ENCODE measurements around the gene JMJD7.

The JMJD7 gene

GRCh38 chr15:41858756-41859155, 30.9 kb downstream of the JMJD7 start:
- in situ Hi-C loops (cut with MboI; ENCODE audit: low sequenced_read_pairs), result no loop called here

DNA sequence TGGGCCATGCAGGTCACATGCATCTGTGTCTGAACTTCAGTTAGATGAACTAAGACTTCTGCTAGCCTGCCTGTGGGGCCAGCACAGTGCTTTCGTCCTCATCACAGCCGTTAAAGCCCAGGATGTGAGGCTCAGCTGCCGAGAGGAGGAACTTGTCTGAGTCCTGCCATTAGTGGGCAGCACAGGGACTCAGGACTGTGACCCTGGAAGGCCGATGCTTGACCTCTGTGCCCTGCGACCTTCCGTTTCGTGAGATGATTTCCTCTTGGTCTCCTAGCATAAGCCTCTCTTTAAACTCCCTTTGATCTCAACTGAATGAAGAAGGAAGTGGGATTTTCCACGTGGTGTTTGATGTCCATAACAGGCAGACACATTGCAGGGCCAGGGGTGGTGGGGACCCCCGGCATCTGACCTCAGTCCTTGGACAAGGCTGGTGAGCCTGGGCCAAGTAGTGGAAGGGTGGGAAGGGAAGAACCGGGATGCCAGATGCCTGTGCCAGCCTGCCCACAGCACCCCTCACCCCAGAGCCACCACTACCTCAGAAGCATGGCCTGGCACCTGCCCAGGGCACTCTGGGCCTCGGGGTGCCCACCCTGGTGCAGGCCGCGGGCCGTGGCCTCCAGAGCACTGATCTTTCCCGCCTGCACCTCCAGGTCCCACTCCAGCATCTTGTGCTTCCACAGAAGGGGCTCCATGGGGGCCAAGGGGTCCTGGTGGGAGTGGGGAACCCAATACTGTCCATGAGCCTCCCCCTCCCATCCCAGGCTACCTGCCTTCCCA, 32.3 kb downstream of the JMJD7 start:
- in situ Hi-C loops (cut with MboI; ENCODE audit: low sequenced_read_pairs), result no loop called here

- in situ Hi-C loops (cut with MboI; ENCODE audit: low sequenced_read_pairs), result no loop called here
Observed at GRCh38 chr15:41861736-41862356, 34.0 kb downstream of the JMJD7 start.

GRCh38 chr15:41862515-41863116, 34.7 kb downstream of the JMJD7 start:
- in situ Hi-C loops (cut with MboI; ENCODE audit: low sequenced_read_pairs), result no loop called here

DNA sequence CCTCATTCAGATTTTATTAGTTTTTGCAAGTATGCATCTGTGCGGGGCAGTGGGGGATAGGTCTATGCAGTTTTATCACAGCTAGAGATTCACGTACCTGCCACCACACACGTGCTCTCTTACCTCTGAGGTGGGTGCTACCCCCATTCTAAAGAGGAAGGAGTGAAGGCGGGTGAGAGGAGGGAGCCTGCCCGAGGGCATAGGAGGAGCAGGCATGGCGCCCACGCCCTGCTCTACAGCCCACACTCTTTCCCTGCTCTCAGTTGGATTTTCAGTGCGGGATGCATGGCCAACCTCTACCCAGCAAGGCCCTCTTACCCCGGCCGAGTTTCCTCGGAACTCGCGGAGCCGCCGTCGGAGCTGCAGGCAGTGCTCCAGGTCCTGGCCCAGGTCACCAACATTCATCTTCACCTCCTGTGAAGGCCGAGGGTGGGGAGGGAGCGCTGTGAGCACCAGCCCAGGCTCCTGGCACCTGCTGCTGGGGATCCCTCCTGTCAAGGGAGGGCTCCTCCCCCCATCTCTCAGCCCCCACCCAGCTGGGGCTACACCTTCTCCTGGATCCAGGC, 37.7 kb downstream of the JMJD7 start:
- in situ Hi-C loops (cut with MboI; ENCODE audit: low sequenced_read_pairs), result no loop called here

- in situ Hi-C loops (cut with MboI; ENCODE audit: low sequenced_read_pairs), result no loop called here
Observed at GRCh38 chr15:41866263-41866703, 38.4 kb downstream of the JMJD7 start.

- in situ Hi-C loops (cut with MboI; ENCODE audit: low sequenced_read_pairs), result no loop called here
Observed at GRCh38 chr15:41866872-41867579, 39.1 kb downstream of the JMJD7 start.

DNA sequence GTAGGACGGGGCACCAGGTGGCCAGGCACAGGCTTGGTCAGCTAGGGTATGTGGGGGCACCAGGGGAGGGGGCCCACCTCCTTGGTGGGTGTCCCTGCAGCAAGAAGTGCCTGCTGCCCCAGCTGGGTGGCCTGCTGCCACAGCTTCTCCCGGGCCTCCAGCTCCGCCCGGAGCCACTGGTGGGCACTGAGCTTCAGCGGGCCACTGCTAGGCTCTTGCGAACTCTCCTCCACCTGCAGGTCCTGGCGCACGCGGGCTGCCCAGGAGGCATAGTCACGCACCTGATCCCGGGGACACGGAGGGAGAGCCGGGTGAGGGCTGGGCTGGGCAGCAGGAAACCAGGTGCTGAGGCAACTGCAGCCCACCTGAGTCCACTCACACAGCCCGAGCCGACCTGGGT, 40.4 kb downstream of the JMJD7 start:
- in situ Hi-C loops (cut with MboI; ENCODE audit: low sequenced_read_pairs), result no loop called here

- in situ Hi-C loops (cut with MboI; ENCODE audit: low sequenced_read_pairs), result no loop called here
Observed at GRCh38 chr15:41869770-41870688, 42.1 kb downstream of the JMJD7 start.

- in situ Hi-C loops (cut with MboI; ENCODE audit: low sequenced_read_pairs), result no loop called here
Observed at GRCh38 chr15:41870689-41871081, 42.8 kb downstream of the JMJD7 start.

- in situ Hi-C loops (cut with MboI; ENCODE audit: low sequenced_read_pairs), result no loop called here
Observed at GRCh38 chr15:41871175-41871905, 43.4 kb downstream of the JMJD7 start.

- in situ Hi-C loops (cut with MboI; ENCODE audit: low sequenced_read_pairs), result no loop called here
Observed at GRCh38 chr15:41872166-41872747, 44.4 kb downstream of the JMJD7 start.

- in situ Hi-C loops (cut with MboI; ENCODE audit: low sequenced_read_pairs), result no loop called here
Observed at GRCh38 chr15:41873711-41874110, 45.8 kb downstream of the JMJD7 start.

DNA sequence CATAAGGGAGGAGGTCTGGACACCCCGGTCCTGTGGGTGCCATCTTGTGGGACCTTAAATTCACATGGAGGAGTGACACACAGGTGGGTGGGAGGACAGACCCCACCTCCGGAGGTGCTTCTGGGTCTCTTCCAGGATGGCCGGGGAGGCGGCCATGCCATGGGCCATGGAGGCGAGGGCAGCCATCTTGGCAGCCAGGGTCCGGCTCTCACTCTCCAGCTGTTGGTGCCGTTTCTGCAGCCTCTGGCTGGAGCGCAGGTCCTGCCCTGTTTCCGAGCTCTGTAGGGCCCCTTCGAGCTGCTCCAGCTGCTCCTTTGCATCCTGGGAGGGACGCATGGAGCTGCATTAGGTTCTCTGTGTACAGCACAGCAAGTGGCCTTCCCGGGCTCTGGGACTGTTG, 46.8 kb downstream of the JMJD7 start:
- in situ Hi-C loops (cut with MboI; ENCODE audit: low sequenced_read_pairs), result no loop called here

- in situ Hi-C loops (cut with MboI; ENCODE audit: low sequenced_read_pairs), result no loop called here
Observed at GRCh38 chr15:41876007-41876406, 48.1 kb downstream of the JMJD7 start.

GRCh38 chr15:41876689-41877088, 48.8 kb downstream of the JMJD7 start:
- in situ Hi-C loops (cut with MboI; ENCODE audit: low sequenced_read_pairs), result no loop called here

DNA sequence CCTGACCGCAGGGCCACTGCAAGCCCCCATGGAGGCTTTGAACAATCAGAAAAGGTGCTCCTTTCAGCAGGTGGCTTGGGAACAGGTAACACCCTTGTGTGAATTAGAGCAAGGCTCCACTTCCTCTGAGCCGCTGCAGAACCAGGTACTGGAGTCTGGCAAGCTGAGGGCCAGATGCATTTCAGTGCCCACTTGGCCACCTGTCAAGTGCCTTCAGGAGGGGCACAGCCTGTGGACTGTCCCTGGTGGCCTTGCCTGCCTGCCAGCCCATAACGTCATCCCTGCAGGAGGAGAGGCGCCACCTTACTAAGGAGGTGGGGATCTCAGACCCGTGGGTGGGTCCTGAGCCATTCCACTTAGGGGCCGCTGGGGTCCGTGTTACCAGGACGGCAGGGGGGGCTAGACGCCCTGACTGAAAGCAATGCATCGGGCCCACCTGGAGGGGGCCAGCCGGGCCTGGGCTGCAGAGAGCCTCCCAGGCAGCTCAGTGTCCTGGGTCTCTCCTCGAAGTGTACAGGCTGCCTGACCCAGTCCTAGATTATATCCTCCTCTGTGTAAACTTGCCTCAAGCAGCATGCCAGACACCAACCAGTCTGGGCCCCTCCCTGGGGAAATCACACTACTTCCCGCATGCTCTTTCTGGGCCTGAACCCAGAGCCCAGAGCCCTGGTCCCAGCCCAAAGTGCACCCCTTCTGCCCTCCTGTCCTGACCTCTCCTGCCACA, 49.9 kb downstream of the JMJD7 start:
- in situ Hi-C loops (cut with MboI; ENCODE audit: low sequenced_read_pairs), result no loop called here

DNA sequence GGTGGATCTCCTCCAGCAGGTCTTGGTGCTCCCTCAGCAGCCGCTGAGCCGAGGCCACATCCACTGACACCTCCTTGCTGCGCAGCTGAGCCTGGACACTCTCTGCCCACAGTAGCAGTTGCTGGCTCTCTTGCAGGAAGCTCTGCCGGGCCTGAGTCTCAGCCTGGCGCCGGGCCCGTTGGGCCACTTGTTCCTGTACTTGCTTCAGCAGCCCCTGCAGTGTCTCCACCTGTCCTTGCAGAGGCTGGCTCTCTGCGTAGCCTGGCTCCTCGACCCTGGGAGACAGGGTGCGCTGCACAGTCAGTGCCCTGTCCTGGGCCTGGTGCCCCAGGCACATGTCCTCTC, 50.4 kb downstream of the JMJD7 start:
- in situ Hi-C loops (cut with MboI; ENCODE audit: low sequenced_read_pairs), result no loop called here
